ENCODE results near the gene ITM2A. TPM values are rescaled to one million over a fixed set of nuclear protein-coding genes. Genes with fewer than 3 reads are reported as not detected.

ITM2A gene
- polyA plus RNA-seq, 3 donors, result 0.25 to 1.9 (median 1.5) TPM

DNA sequence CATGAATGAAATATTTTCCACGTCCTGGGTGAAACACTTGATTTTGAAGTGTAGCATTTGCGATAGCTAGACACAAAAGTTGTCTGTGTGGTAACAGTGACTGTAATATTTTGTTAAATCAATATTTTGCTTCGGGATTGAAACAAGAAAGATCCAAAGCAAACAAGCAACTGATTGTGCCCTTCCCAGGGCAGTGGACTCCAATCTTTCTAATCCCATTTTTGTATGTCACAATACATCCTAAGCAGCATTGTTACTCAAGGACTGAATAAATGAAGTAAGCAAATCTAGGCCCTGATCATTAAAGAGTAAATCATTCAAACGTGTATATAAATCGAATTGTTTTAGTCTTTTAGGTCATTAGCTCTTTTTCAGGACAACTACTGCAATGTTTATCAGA, 2.8 kb downstream of the ITM2A start:
- Histone ChIP-seq H3K9me3 (replicated peaks in 1 of 2; ENCODE audit: control insufficient read depth in 1 of 2, insufficient read depth in 1 of 2, low read length in 2 of 2) (no peaks in the 10 kb centered on the region), H3K27me3 (ENCODE audit: control insufficient read depth in 2 of 2, insufficient read depth in 2 of 2, low read length in 2 of 2) (no peaks in the 10 kb centered on the region), H3K79me2 (ENCODE audit: insufficient read depth, low read length) (no peaks in the 10 kb centered on the region), H3K9ac (ENCODE audit: insufficient read depth, low read length, poor library complexity, severe bottlenecking) (no peak overlapping the region), H2AFZ (ENCODE audit: insufficient read depth, low read depth, low read length, poor library complexity, severe bottlenecking) (no peak overlapping the region), H3K4me3 (replicated peaks in 1 of 3; ENCODE audit: low read depth in 2 of 3, low read length in 3 of 3) (no peak overlapping the region), H3K4me2 (replicated peaks; ENCODE audit: extremely low read depth, low read length, poor library complexity, severe bottlenecking) (no peak overlapping the region), H3K27ac (ENCODE audit: low read depth in 1 of 2, low read length in 2 of 2) (no peak overlapping the region), H3K4me1 (ENCODE audit: control insufficient read depth in 1 of 2, insufficient read depth in 2 of 2, low read length in 2 of 2) (peaks cover 0 to 8% of the 10 kb centered on the region in 2 donors), H3K36me3 (replicated peaks in 1 of 2; ENCODE audit: control insufficient read depth in 1 of 2, insufficient read depth in 2 of 2, low read length in 2 of 2) (no peaks in the 10 kb centered on the region), H4K20me1 (ENCODE audit: insufficient read depth, low read length) (no peaks in the 10 kb centered on the region)
- DNase-seq, result no peak
- peaks cover 0 to 3% (median 0%) of the 10 kb centered on the region in 7 donors for H3K9me3 Mint-ChIP-seq
- H3K36me3 Mint-ChIP-seq, result no peaks in the 10 kb centered on the region
- peaks cover 16% of the 10 kb centered on the region for H3K4me1 Mint-ChIP-seq
- no peak overlapping the region for H3K27ac Mint-ChIP-seq
- H3K4me3 Mint-ChIP-seq, result no peak overlapping the region
- intact Hi-C loops (cut with micrococcal nuclease), result no loop called here
- no CpG with 5 or more reads among the region's 5 CpGs for WGBS (ENCODE audit: insufficient coverage)
- TF ChIP-seq, protein P1, sequence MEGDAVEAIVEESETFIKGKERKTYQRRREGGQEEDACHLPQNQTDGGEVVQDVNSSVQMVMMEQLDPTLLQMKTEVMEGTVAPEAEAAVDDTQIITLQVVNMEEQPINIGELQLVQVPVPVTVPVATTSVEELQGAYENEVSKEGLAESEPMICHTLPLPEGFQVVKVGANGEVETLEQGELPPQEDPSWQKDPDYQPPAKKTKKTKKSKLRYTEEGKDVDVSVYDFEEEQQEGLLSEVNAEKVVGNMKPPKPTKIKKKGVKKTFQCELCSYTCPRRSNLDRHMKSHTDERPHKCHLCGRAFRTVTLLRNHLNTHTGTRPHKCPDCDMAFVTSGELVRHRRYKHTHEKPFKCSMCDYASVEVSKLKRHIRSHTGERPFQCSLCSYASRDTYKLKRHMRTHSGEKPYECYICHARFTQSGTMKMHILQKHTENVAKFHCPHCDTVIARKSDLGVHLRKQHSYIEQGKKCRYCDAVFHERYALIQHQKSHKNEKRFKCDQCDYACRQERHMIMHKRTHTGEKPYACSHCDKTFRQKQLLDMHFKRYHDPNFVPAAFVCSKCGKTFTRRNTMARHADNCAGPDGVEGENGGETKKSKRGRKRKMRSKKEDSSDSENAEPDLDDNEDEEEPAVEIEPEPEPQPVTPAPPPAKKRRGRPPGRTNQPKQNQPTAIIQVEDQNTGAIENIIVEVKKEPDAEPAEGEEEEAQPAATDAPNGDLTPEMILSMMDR (IDR thresholded peaks at IDR 0.05), result no peak
- peaks cover 2 to 10% (median 4%) of the 10 kb centered on the region in 3 donors for H3K27me3 Mint-ChIP-seq (ENCODE audit: low read depth in 3 of 3)

GRCh38 chrX:79361192-79361870, 5.8 kb downstream of the ITM2A start:
- Mint-ChIP-seq H3K27me3 (ENCODE audit: low read depth in 3 of 3) (peaks cover 0 to 1% (median 0%) of the 10 kb centered on the region in 3 donors), H3K36me3 (no peaks in the 10 kb centered on the region), H3K27ac (peak overlapping the region in 1 of 7 donors; percentile 20), H3K4me3 (no peak overlapping the region), H3K9me3 (no peaks in the 10 kb centered on the region), H3K4me1 (peaks cover 5% of the 10 kb centered on the region)
- no peaks in the 10 kb centered on the region for H3K79me2 ChIP-seq (ENCODE audit: insufficient read depth, low read length)
- WGBS (ENCODE audit: insufficient coverage), result no CpG with 5 or more reads among the region's 6 CpGs
- H2AFZ ChIP-seq (ENCODE audit: insufficient read depth, low read depth, low read length, poor library complexity, severe bottlenecking), result no peak overlapping the region
- no peaks in the 10 kb centered on the region for H3K9me3 ChIP-seq (replicated peaks in 1 of 2; ENCODE audit: control insufficient read depth in 1 of 2, insufficient read depth in 1 of 2, low read length in 2 of 2)
- TF ChIP-seq, protein P1 (IDR thresholded peaks at IDR 0.05), result no peak
- no peak overlapping the region for H3K4me3 ChIP-seq (replicated peaks in 1 of 3; ENCODE audit: low read depth in 2 of 3, low read length in 3 of 3)
- peaks cover 0 to under 1% of the 10 kb centered on the region in 2 donors for H3K4me1 ChIP-seq (ENCODE audit: control insufficient read depth in 1 of 2, insufficient read depth in 2 of 2, low read length in 2 of 2)
- intact Hi-C loops (cut with micrococcal nuclease), result no loop called here
- no peaks in the 10 kb centered on the region for H3K36me3 ChIP-seq (replicated peaks in 1 of 2; ENCODE audit: control insufficient read depth in 1 of 2, insufficient read depth in 2 of 2, low read length in 2 of 2)
- H3K4me2 ChIP-seq (replicated peaks; ENCODE audit: extremely low read depth, low read length, poor library complexity, severe bottlenecking), result no peak overlapping the region
- no peaks in the 10 kb centered on the region for H4K20me1 ChIP-seq (ENCODE audit: insufficient read depth, low read length)
- no peaks in the 10 kb centered on the region for H3K27me3 ChIP-seq (ENCODE audit: control insufficient read depth in 2 of 2, insufficient read depth in 2 of 2, low read length in 2 of 2)
- no peak overlapping the region for H3K27ac ChIP-seq (ENCODE audit: low read depth in 1 of 2, low read length in 2 of 2)
- DNase-seq, result no peak
- no peak overlapping the region for H3K9ac ChIP-seq (ENCODE audit: insufficient read depth, low read length, poor library complexity, severe bottlenecking)
